ENCODE results near the gene EEFSEC. TPM values are rescaled to one million over a fixed set of nuclear protein-coding genes. Genes with fewer than 3 reads are reported as not detected.

The EEFSEC gene
- total RNA-seq, 4 donors from 2014 or later, result 25.1 to 43.5 (median 29.5) TPM

- H3K27me3 ChIP-seq, result no peaks in the 10 kb centered on the region
- no peak for DNase-seq (ENCODE audit: low spot score in 2 of 2)
- TF ChIP-seq POLR2A (IDR thresholded peaks at IDR 0.05), result no peak
- TF ChIP-seq EP300 (IDR thresholded peaks at IDR 0.05), result no peak
- no peak for TF ChIP-seq CTCF (IDR thresholded peaks at IDR 0.05)
- H3K4me3 ChIP-seq, result no peak overlapping the region
- H3K4me1 ChIP-seq, result peaks cover 0 to 10% (median 0%) of the 10 kb centered on the region in 4 donors
- H3K36me3 ChIP-seq, result peaks cover 2 to 79% (median 7%) of the 10 kb centered on the region in 3 donors
- WGBS, 2 donors, result 87 to 89% methylated on average over 9 of the region's 9 CpGs
- H3K9me3 ChIP-seq, result no peaks in the 10 kb centered on the region
- H3K27ac ChIP-seq, result no peak overlapping the region
These were observed 39.2 kb upstream of the EEFSEC start for GRCh38 chr3:128113817-128114794.

DNA sequence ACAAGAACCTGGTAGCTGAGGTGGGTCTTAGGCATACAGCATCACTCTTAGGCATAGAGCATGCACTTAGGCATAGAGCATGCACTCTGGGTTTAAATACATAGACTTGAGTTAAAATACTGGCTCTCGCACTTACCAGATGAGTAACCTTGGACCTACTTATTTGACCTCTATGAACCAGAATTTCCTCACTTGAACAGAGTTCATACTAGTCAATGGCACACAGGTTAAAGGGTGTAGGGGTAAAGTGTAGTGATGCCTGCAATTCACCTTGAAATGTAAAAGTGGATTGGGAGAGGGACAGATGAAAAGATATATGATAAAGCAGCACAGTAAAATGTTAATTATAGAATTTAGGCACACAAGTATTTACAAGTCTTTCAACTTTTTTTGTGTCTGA is 31.3 kb upstream of the EEFSEC start:
- 93 to 95% methylated on average over 1 of the region's 1 CpG for WGBS, 2 donors
- H3K36me3 ChIP-seq, result peaks cover 0 to 19% (median 0%) of the 10 kb centered on the region in 3 donors
- no peak overlapping the region for H3K27ac ChIP-seq
- H3K4me3 ChIP-seq, result no peak overlapping the region
- peaks cover 0 to 15% (median 10%) of the 10 kb centered on the region in 4 donors for H3K4me1 ChIP-seq
- no peak for DNase-seq (ENCODE audit: low spot score in 2 of 2)
- H3K27me3 ChIP-seq, result no peaks in the 10 kb centered on the region
- H3K9me3 ChIP-seq, result no peaks in the 10 kb centered on the region
- TF ChIP-seq POLR2A (IDR thresholded peaks at IDR 0.05) (no peak), CTCF (IDR thresholded peaks at IDR 0.05) (no peak), EP300 (IDR thresholded peaks at IDR 0.05) (no peak)

- TF ChIP-seq EP300 (IDR thresholded peaks at IDR 0.05) (no peak), CTCF (IDR thresholded peaks at IDR 0.05) (no peak), POLR2A (IDR thresholded peaks at IDR 0.05) (no peak)
- Histone ChIP-seq H3K27me3 (no peaks in the 10 kb centered on the region), H3K36me3 (peaks cover 0 to 16% (median 0%) of the 10 kb centered on the region in 3 donors), H3K4me1 (peaks cover 0 to 15% (median 10%) of the 10 kb centered on the region in 4 donors), H3K9me3 (no peaks in the 10 kb centered on the region), H3K4me3 (peak overlapping the region; percentile 62 to 92 (median 76)), H3K27ac (peak overlapping the region in 3 of 4 donors; percentile 64 to 75 (median 72))
- 1 to 2% methylated on average over 16 to 22 of the region's 22 CpGs for WGBS, 2 donors
- DNase-seq (ENCODE audit: low spot score in 2 of 2), result no peak
These were observed 30.1 kb upstream of the EEFSEC start for GRCh38 chr3:128123156-128123537.

GRCh38 chr3:128123538-128124368 is 29.5 kb upstream of the EEFSEC start, which contains the start of gene RUVBL1:
TSS of gene RUVBL1 (minus strand) at chr3:128123812. CDS start at chr3:128123724, 88 bp downstream.
- 5 to 7% methylated on average over 24 to 34 of the region's 47 CpGs for WGBS, 2 donors
- H3K4me1 ChIP-seq, result peaks cover 0 to 15% (median 10%) of the 10 kb centered on the region in 4 donors
- no peaks in the 10 kb centered on the region for H3K9me3 ChIP-seq
- peaks cover 0 to 10% (median 0%) of the 10 kb centered on the region in 3 donors for H3K36me3 ChIP-seq
- H3K27ac ChIP-seq, result peak within 1 kb of the TSS; percentile 54 to 77 (median 74)
- TF ChIP-seq POLR2A (IDR thresholded peaks at IDR 0.05) (peak; percentile 20 to 21), CTCF (IDR thresholded peaks at IDR 0.05) (peak in 1 of 5 experiments; percentile 25), EP300 (IDR thresholded peaks at IDR 0.05) (peak; percentile 81 to 92)
- peak; percentile 88 to 91 for DNase-seq (ENCODE audit: low spot score in 2 of 2)
- no peaks in the 10 kb centered on the region for H3K27me3 ChIP-seq
- peak within 1 kb of the TSS; percentile 62 to 92 (median 76) for H3K4me3 ChIP-seq
